NCI-H526 treated with DMSO at 0.1 percent for 48 hours (cell line): ENCODE measurements around the gene CD300A.

Source experiments
- DNase-seq: peaks from one replicate; lab custom pipeline; 2025; lab: John Stamatoyannopoulos, UW

Gene CD300A

DNA sequence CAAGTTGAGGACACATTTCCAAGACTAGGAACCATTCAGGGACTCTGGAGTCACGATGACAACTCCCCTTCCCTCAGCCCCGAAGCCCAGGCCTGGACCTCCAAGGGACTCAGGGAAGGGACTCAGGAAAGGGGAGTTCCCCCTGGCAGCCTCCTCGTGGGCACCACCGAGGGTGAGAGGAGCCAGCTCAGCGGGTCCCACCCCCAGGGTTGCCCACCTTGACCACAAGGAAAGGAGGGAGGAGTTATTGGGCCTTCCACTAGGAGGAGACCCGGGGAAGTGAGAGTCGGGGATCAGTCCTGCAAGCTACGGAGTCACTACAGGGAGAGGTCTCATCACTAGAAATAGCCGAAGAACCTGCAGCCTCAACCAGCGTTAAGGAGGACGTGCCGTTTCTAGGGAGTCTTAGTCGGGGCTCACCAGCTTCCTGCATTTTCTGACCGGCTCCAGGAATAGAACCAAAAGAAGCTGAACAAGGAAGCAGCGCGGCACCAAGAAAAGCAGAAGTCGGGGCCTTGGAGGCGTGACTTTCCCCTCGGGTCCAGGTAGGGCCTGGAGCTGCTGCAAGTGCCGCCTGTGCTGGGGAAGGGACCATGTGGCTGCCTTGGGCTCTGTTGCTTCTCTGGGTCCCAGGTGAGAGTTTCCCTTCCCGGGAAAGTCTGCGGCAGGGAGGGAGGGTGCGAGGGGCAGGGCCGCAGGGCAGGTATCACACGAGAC lies at the start of gene CD300A:
Gene CD300A (plus strand): TSS at position 524 of the 717 bp plus-strand sequence. CDS start 70 bp downstream, at position 594.
- DNase-seq: no peak

DNA sequence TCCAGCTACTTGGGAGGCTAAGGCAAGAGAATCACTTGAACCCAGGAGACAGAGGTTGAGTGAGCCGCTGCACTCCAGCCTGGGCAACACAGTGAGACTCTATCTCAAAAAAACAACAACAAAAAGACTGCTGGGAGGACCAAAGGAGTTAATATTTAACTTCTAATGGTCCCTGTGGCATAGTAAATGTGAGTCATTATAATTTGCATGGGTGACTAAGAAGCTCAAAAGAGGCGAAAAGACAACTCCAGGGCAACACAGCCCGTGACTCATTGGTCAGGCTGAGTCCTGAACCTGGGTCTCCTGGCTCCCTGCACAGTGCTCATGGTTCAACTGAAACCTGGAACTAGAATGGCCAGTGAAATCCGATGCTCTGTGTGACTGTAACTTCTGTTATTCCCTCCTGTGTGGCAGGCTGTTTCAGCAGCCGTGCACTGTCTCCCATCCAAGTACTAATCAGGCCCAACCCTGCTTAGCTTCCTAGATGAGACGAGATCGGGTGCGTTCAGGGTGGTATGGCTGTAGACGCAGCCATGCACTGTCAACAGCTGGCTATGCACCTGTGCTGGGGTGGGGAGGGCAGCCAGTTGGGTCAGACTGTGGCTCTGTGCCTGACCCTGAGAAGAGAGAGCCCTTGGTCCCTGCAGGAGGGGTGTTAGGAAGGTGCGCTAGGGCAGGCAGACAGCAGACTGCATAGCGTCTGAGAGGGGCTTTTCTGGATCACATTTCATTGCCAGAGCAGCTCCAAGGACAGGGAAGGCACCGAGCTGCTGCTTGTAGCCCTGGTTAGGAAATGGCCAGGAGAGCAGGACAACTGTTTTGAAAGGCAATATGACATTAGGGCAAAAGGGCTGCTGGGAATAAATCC lies 49.0 kb upstream of the CD300A start:
- DNase-seq: peak; percentile 72

DNA sequence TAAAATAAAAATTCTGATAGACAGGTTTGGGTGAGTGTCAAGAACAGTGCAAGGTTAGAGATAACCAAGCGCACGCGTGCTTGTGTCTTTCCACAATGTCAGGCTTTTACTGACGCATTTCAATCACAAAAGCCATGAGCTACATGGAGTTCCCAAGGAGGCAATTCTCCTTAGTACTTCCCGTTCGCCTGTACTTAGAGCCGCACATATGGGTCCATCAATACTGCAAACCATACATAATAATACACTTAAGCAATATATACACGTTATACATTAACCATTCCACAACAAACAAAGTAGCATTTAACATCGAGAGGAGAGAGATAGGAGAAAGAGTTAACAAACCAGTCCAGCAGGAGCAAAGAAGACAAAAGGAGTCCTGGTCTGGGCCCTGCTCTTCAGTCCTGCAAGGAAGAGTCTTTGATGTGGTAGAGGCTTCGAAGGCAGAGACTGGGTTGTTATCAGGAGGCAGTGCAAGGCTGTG lies 46.5 kb upstream of the CD300A start:
- no peak for DNase-seq

DNA sequence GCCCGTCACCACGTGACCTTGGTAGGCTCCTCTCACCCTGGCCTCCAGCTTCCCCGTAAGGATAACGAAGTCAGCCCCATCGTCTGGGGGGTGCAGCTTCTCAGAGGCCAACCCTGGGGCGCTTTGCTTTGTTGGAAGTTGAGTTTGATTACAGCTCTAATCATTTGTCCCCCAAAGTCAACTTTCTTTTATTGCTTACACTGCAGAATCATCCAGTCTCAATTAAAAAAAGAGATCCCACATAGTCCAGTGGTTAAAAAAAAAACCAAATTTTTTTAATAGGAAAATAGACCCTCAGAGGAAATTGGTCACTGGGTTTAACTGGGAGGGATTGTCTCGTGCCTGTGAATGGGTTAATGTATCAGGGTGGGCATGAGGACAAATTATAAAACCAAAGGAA lies 42.3 kb upstream of the CD300A start:
- DNase-seq: no peak

DNA sequence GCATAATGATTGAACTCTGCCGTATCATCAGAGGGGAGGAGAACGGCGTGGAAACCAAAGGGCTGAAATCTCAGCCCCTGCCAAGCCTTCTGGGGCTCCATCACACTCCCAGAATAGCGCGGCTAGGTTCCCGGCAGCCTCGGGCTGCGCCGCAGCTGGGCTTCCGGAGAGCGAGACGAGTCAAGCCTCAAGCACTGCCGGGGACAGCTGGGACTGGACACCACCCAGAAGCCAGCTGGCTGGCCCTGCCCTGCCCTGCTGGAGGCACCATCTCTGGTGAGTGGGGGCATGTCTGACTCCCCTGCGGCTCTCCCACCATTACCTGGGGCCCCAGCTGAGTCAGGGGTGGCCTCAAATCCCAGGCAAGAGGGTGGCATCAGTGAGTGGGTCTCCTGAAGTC lies 41.8 kb upstream of the CD300A start:
- DNase-seq: no peak

DNA sequence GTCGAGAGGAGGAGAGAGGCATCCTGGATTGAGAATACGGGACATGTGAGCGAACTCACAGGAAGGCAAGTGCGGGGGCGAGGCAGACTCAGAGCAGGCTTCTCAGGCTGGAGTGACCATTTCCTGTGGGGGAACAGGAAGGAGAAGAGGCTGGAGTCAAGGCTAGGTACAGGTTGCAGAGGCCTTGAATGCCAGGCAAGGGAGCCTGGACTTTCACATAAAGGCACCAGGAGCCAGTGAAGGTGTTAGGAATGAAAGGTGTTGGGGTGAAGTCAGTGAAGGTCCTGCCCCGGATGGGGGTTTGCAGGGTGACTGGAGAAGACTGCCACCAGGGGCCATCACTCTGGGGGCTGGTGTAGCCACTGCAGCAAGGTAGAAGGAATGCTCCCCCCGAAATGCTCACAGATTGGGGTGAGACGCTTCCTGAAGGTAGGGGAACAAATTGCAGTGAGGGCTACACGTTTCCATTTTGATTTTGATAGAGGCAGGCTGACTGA lies 39.8 kb upstream of the CD300A start:
- DNase-seq: no peak

DNA sequence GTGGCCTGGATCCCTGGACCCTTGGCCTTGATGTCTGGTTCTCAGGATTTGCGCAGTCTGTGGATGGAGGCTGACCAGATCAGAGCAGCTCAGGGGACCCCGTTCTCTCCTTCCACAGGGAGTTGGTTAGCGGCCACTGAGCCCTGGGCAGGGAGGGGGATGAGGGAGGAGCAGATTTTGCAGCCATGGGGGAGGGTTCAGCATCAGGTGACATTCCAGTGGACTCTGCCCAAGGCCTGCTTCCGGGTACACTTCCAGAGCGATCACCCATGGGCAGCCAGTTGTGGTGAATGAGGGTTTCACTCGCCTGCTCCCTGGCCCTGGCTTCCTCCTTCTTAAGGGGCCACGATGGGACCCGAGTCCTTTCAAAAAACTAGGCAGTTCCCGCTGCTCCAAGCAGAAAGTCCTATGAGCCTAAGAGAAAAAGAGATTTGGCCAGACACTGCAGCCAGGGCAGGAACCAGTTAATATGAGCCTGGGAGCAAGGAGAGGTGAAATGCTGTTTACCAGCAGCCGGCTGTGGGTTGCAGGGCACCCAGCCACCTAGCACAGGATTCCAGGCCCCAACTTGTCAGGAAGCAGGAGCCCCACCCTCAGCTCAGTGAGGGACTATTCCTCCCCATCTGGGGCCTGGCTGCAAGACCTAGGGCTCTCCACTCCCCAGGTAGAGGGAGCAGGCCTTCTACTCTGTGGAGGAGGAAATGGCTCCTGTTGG lies 39.2 kb upstream of the CD300A start:
- DNase-seq: no peak

DNA sequence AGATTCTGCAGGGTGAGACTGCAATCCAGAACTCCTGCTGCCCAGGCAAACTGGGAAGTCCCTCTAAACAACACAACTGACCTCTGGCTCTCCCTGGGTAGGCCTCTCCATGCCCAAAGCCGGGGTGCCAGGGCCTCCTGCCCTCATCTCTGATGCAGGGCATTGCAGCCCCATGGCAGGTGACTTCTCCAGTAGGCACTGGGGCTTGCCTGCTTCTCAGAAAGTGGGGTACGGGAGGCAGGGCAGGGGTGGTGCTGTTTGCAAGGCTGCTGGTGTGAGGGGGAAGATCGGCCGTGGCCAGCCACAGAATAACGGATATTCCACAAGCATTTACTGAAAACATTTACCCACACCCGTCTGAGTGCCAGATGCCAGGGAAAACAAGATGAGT lies 38.7 kb upstream of the CD300A start:
- DNase-seq: no peak

DNA sequence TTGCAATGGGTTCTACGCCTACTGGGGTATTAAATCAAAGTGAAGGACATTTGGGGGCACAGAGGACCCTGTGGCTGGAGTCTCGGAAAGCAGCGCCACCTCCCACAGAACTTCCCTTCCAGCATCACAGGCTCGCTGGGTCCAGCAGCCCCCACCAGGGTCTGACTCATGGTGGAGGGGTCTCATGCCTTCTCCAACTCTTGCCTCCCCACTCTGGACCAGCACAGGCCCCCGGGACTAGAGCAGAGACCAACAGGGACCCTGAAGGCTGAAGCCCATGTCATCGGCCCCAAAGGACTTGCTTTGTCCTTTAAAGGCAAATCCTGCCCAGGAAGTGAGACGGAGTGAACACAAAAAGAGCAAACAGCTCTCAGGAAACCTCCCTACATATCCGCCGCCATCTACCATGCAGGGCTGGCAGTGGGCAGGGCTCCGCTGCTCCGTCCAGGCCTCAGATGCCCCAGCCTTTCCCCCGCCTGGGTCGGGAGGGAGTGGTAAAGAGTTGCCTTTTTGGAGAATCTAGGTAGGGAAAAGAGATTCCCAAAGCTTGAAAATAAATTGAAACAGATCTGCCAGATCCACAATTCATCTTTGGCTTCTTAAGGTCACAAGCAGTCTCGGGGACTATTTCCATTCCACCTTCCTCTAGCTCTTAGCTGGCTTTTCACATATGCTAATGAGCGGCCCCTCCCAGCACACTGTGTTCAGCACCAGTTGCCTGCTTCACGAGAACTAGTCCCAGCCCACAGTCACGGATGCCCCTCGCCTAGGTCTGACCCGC lies 36.6 kb upstream of the CD300A start:
- DNase-seq: peak; percentile 31

DNA sequence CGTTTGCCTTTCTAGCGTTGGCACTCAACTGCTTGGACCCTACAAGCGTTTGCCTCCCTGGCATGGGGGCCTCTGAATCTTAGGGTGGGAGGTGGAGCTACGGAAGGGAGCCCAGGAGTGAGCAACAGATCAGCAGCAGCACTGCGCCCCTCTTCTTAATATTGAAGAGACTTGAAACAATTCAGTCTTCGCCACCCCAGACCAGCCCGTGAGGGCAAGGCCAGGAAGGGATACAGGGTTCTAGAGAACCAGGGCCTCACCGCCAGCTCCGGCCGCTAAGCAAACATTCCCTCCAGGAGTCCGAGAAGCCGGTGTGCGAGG lies 36.1 kb upstream of the CD300A start:
- no peak for DNase-seq

DNA sequence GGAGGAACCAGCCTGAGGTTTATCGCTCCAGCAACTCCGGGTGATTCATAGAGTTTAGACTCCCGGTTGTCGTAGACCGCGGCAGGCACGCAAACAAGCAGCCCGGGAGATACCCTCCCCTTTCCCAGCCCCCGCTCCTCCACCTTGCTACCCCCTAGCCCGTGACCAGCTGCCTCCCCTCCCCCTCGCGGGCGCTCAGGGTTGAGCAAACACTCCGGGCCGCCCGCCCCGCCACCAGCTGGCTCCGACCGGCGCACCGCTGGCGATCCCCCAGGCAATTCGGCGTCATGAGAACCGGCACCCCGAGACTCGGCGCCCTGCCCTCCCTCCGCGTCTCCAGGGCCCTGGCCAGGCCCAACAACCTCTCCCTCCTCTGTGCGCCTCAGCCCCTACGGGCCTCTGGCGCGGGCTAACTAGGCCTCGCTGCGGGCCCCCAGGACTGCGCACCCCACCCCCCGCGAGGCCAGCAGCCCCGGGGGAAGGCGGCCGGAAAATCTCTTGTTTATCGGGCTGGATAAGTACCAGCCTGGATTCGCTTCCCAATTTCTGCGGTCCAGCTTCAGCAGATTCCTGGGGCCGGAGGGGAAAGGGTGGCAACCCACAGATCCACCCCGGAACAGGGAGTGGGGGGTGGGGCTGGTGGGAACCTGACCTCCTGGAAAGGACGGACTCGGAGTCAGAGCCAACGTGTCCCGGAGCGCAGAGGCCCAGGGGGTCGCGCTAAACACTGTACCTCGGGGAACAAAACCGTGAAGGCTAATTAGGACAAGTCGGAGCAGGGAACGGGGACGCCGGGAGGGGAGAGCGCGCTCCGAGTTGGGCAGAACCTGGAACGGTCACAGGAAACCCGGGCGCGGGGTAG lies 35.5 kb upstream of the CD300A start:
- DNase-seq: peak; percentile 56

DNA sequence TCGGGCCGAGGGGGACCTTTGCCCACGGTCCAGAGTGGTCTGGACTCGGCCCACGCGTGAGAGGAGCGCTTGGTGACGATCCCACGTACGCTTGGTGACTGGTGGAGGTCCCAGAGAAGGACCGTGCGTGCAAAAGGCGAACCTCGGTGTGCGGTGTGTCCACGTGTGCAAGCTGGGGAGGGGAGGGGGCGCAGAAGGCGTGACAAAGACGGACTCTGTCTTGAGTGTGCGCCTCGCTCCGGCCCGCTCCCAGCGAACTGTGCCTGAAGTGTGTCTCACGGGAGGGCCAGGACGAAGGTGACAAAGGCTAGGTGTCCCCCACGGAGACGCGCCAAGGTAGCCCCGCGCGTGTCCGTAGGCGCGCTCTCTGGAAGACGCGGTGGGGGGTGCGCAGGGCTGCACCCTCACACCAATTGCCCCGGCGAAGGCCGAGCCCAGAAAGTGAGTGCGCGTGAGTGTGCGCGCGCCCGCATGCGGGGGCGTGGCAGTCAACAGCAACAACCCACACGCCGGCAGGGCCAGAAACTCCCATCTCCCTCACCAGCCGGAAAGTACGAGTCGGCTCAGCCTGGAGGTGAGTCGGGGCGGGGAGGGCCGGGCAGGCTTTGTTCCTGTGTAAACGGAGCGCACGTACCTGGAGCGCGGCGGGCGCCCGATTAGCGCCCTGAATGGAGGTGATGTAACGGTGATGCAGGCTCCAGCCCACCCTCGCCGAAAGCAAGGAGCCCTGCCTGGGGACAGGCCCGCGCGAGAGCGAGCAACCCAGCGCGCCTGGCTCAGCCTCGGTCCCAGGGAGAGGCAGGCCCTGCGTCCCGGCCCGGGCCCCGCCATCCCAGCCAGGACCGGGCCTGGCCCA lies 34.6 kb upstream of the CD300A start, which contains the start of gene GPRC5C:
Gene GPRC5C (plus strand): TSS at position 521 of the 856 bp plus-strand sequence. CDS start 7,689 bp downstream, outside the sequence.
- DNase-seq: peak; percentile 43

DNA sequence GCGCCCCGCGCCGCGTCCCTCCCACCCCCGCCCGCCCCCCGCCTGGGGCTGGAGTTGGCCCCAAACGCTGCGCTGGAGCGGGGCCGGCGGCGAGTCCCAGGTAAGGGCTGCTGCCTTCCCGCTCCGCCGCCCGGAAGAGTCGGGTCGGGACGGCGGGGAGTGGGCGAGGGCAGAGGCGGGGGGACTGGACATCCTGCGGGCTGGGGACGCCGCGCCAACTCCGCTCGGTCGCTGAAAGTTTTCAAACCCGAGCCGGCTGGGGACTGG lies 34.1 kb upstream of the CD300A start:
- DNase-seq: no peak

DNA sequence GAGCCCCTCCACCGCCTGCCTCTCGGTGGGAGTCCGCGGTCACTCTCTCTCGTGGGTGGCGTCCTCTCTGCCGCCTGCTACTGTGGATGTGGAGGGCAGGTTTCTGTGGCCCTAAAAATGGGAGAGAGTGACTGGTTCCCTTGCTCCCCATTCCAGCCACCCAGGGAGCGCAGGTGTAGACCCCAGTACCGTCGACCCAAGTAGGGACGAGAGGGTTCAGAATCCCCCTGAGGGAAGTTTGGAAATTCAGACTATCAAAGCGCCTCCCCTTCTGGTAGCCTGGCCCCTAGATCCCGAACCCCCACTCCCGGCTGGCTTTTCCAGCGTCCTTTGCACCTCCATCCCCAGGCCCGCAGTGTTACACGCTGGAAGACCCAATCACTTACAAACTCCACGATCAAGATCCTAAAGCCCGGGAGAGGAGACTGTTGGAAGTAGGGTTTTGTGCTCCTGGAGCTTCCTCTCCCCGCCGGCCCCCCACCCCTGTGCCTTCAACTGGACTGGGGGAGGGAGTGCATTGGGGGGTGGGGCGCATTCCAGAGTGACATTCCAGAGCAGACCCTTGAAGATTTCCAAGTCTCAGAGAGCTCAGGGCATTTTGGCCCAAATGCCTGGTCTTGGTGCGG lies 33.6 kb upstream of the CD300A start:
- DNase-seq: no peak

DNA sequence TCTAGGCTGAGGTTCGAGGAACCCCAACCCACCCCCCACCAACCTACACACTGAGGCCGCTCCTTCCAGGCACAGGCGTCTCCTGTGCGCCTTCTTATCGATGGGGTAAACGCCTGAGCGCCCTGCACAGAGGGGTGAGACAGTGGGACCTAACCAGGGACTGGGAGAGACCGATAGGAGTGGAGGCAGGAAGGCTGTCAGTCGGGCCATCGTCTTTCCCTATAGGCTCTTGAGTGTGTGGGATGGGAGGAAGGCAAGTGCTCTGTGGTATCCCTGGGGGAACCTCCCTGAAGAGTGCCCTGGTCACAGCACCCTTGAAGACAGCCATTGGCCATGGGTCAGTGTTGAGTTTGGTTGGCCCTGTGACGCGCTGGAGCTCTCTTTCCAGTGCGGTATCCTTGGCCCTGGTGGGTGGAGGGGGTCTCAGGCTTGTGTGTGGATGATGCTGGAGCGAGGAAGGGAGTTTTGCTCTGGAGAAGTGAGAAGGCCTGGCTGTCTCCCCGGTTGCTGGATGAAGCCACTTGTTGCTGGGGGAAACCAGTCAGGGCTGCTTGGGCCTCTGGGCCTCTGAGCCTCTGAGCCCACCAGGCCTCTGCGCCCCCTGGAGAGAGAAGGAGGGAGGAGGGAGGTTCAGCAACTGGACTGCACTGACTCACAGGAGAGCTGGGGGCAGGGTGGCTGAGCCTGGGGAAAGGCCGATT lies 32.9 kb upstream of the CD300A start:
- no peak for DNase-seq

DNA sequence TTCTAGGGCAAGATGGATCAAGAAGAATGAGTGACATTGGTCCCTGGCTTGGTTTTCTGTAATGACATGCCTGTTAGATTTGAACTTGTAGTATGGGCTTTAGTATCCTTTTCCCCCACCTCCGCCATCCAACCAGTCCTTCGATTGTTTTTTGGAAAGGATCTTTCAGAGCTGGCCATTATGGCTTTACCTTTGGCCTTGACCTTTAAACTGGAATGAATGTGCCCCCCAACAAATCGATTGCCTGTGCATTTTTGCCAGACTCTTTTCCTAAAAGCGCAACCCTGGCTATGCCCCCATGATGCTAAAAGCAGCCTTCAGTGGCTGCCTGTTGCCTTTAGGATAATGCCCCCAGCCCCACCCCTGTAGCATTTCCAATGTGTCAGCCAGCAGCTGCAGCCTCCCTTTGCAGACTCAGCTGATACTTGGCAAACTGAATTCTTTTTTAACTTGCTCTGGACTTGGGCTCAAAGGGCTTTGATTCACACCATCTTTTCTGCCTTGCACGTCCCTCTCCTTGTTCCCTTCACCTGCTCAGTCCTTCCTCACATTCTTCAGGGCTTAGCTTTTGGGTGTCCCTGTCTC lies 30.6 kb upstream of the CD300A start:
- no peak for DNase-seq

DNA sequence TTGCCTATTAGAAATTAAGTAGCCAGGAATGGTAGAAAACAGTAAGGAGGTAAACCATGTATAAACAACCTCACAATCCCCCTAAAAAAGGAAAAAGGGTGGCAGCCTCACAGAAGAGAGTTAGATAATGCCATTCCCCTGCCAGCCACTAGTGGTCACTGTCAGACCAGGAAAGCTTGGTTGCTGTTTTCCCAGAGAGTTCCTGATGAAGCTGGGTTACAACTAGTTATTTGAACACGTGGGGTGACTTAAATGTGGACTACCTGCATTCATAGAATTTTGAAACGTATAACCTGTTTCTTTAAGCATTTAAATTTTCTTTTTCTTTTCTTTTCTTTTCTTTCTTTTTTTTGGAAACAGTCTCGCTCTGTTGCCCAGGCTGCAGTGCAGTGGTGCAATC lies 28.7 kb upstream of the CD300A start:
- no peak for DNase-seq
